OCI-LY7 (cell line): Measurements from ENCODE around the gene NR3C1.

Experiments
- EZH2phosphoT487 ChIP-seq: fragments of 200-600 bp; sonication (generic); IDR thresholded peaks from 2 replicates; pipeline ENCODE4 v1.6.1; 2018; ENCODE audit warnings: low read depth, borderline replicate concordance, mild to moderate bottlenecking, mixed run types, antibody characterized with exemption, low read length, moderate library complexity, mixed read lengths
- TF ChIP-seq, protein P1 (sequence below): fragments of 200-600 bp; sonication (generic); conservative IDR thresholded peaks from 2 replicates; pipeline ENCODE4 v1.5.1; 2014; ENCODE audit warnings: mild to moderate bottlenecking, antibody characterized with exemption, low read length, moderate library complexity, mixed read lengths

DNA sequence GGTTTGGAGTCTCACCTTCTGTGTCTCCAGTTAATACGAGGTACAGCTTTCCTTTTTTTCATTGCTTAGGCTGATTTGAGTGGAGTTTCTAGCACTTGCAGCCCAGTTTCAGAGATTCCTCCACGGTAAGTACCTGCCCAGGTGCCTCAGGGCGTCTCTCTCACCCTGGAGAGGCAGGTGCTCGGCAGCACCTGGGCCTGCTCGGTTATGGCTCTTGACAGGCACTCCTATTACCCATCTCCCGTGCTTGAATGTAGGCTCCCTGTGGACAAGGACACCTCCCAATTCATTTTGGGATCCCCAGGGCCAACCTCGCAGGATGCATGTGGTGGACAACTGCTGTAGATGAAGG is 144.3 kb downstream of the NR3C1 start:
- TF ChIP-seq, protein P1, sequence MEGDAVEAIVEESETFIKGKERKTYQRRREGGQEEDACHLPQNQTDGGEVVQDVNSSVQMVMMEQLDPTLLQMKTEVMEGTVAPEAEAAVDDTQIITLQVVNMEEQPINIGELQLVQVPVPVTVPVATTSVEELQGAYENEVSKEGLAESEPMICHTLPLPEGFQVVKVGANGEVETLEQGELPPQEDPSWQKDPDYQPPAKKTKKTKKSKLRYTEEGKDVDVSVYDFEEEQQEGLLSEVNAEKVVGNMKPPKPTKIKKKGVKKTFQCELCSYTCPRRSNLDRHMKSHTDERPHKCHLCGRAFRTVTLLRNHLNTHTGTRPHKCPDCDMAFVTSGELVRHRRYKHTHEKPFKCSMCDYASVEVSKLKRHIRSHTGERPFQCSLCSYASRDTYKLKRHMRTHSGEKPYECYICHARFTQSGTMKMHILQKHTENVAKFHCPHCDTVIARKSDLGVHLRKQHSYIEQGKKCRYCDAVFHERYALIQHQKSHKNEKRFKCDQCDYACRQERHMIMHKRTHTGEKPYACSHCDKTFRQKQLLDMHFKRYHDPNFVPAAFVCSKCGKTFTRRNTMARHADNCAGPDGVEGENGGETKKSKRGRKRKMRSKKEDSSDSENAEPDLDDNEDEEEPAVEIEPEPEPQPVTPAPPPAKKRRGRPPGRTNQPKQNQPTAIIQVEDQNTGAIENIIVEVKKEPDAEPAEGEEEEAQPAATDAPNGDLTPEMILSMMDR, result no peak
- TF ChIP-seq EZH2phosphoT487, result no peak
